ENCODE data around the gene HAS3.
"Not testable (repeated sequence)": the region's sequence is repeated elsewhere in the genome, so short reads cannot be mapped to it uniquely, and the experiment has no call there.

GRCh38 chr16:69124406-69124805 is 19.0 kb downstream of the HAS3 start:
- not testable (repeated sequence) for TF ChIP-seq POLR2A, EP300 (IDR thresholded peaks at IDR 0.05)
